HEK293 (cell line): Measurements from ENCODE around the gene RAP2A.

Experiments used
- CTCF ChIA-PET: fragments of 350-600 bp; formaldehyde crosslinking; extraction: SDS; loops from one replicate; lab custom pipeline; 2021; ENCODE audit warnings: antibody characterized with exemption; lab: Yijun Ruan, JAX
- POLR2A ChIA-PET: fragments of 300-600 bp; formaldehyde crosslinking; extraction: SDS; loops from one replicate; lab custom pipeline; 2020; ENCODE audit warnings: antibody characterized with exemption, inconsistent platforms; lab: Yijun Ruan, JAX
- H3K27ac ChIP-seq: fragments of 200-500 bp; sonication (Bioruptor generic); 2 replicates; pipeline ENCODE4 v1.5.1; 2014; ENCODE audit warnings: low read depth, low read length, control low read depth, inconsistent platforms; ENCODE audit errors: extremely low read depth
- H3K36me3 ChIP-seq, 2 experiments: fragments of 200-500 bp in 1 of 2; sonication (Bioruptor generic) in 1 of 2; 1 replicate in 1 of 2; 2 replicates in 1 of 2; pipeline ENCODE4 v1.5.1; 2014 to 2017; ENCODE audit warnings: inconsistent platforms in 2 of 2, low read length in 2 of 2; ENCODE audit not compliant: control insufficient read depth in 2 of 2, insufficient read depth in 1 of 2
- H3K4me1 ChIP-seq: fragments of 200-500 bp; sonication (Bioruptor generic); 2 replicates; pipeline ENCODE4 v1.5.1; 2014; ENCODE audit warnings: mild to moderate bottlenecking, low read length, inconsistent platforms; ENCODE audit not compliant: control insufficient read depth, insufficient read depth
- H3K4me3 ChIP-seq: 2 replicates; pipeline ENCODE4 v1.5.1; 2011; ENCODE audit warnings: low read depth, mild to moderate bottlenecking, control low read depth, low read length, moderate library complexity
- H3K9me3 ChIP-seq: fragments of 200-500 bp; sonication (Bioruptor generic); 2 replicates; pipeline ENCODE4 v1.5.1; 2014; ENCODE audit warnings: low read depth, low read length, inconsistent platforms; ENCODE audit not compliant: control insufficient read depth, insufficient read depth
- KLF9 ChIP-seq: fragments of 450-650 bp; formaldehyde crosslinking; IDR thresholded peaks from 2 replicates; pipeline ENCODE4 v1.5.1; 2016; ENCODE audit warnings: missing biosample characterization, missing genetic modification characterization, low read depth
- PRDM10 ChIP-seq: fragments of 450-650 bp; formaldehyde crosslinking; IDR thresholded peaks from 2 replicates; pipeline ENCODE4 v1.5.1; 2016; ENCODE audit warnings: missing biosample characterization, missing genetic modification characterization
- SALL2 ChIP-seq: fragments of 450-650 bp; formaldehyde crosslinking; IDR thresholded peaks from 2 replicates; pipeline ENCODE4 v1.5.0; 2017; ENCODE audit warnings: missing biosample characterization, mild to moderate bottlenecking, missing genetic modification characterization, borderline replicate concordance
- SCRT2 ChIP-seq: fragments of 450-650 bp; formaldehyde crosslinking; IDR thresholded peaks from 2 replicates; pipeline ENCODE4 v1.5.1; 2016; ENCODE audit warnings: missing biosample characterization, missing genetic modification characterization
- ZBTB1 ChIP-seq: fragments of 450-650 bp; formaldehyde crosslinking; IDR thresholded peaks from 2 replicates; pipeline ENCODE4 v1.5.1; 2016; ENCODE audit warnings: missing biosample characterization, missing genetic modification characterization
- ZEB2 ChIP-seq: fragments of 450-650 bp; formaldehyde crosslinking; IDR thresholded peaks from 2 replicates; pipeline ENCODE4 v1.5.1; 2016; ENCODE audit warnings: missing biosample characterization, missing genetic modification characterization
- ZFHX2 ChIP-seq: fragments of 450-650 bp; formaldehyde crosslinking; conservative IDR thresholded peaks from 2 replicates; pipeline ENCODE4 v1.5.1; 2016; ENCODE audit warnings: missing biosample characterization, missing genetic modification characterization
- ZFP69B ChIP-seq: fragments of 450-650 bp; formaldehyde crosslinking; IDR thresholded peaks from 2 replicates; pipeline ENCODE4 v1.5.1; 2016; ENCODE audit warnings: missing biosample characterization, missing genetic modification characterization
- ZIC2 ChIP-seq: fragments of 450-650 bp; formaldehyde crosslinking; IDR thresholded peaks from 2 replicates; pipeline ENCODE4 v1.5.1; 2016; ENCODE audit warnings: missing biosample characterization, missing genetic modification characterization
- ZNF146 ChIP-seq: fragments of 450-650 bp; formaldehyde crosslinking; IDR thresholded peaks from 2 replicates; pipeline ENCODE4 v1.5.1; 2016; ENCODE audit warnings: missing biosample characterization, missing genetic modification characterization
- ZNF174 ChIP-seq: fragments of 450-650 bp; formaldehyde crosslinking; IDR thresholded peaks from 2 replicates; pipeline ENCODE4 v1.5.0; 2017; ENCODE audit warnings: missing biosample characterization, mild to moderate bottlenecking, missing genetic modification characterization
- ZNF324 ChIP-seq: fragments of 450-650 bp; formaldehyde crosslinking; IDR thresholded peaks from 2 replicates; pipeline ENCODE4 v1.5.1; 2016; ENCODE audit warnings: missing biosample characterization, missing genetic modification characterization
- ZNF473 ChIP-seq: fragments of 450-650 bp; formaldehyde crosslinking; IDR thresholded peaks from 2 replicates; pipeline ENCODE4 v1.5.1; 2017; ENCODE audit warnings: missing biosample characterization, missing genetic modification characterization
- ZNF48 ChIP-seq: fragments of 450-650 bp; formaldehyde crosslinking; IDR thresholded peaks from 2 replicates; pipeline ENCODE4 v1.5.1; 2016; ENCODE audit warnings: missing biosample characterization, missing genetic modification characterization
- ZNF510 ChIP-seq: fragments of 450-650 bp; formaldehyde crosslinking; IDR thresholded peaks from 2 replicates; pipeline ENCODE4 v1.5.1; 2018; ENCODE audit warnings: mild to moderate bottlenecking, missing genetic modification characterization, missing biosample characterization; ENCODE audit not compliant: insufficient replicate concordance
- ZNF555 ChIP-seq: fragments of 450-650 bp; formaldehyde crosslinking; conservative IDR thresholded peaks from 2 replicates; pipeline ENCODE4 v1.5.1; 2017; ENCODE audit warnings: missing biosample characterization, mild to moderate bottlenecking, missing genetic modification characterization, inconsistent platforms
- ZNF561 ChIP-seq: fragments of 450-650 bp; IDR thresholded peaks from 2 replicates; pipeline ENCODE4 v1.5.1; 2018; ENCODE audit warnings: missing biosample characterization, missing genetic modification characterization, borderline replicate concordance
- ZNF571 ChIP-seq: fragments of 450-650 bp; formaldehyde crosslinking; IDR thresholded peaks from 2 replicates; pipeline ENCODE4 v1.5.0; 2017; ENCODE audit warnings: missing biosample characterization, missing genetic modification characterization
- ZNF654 ChIP-seq: fragments of 450-650 bp; formaldehyde crosslinking; IDR thresholded peaks from 2 replicates; pipeline ENCODE4 v1.5.1; 2016; ENCODE audit warnings: low read depth, missing biosample characterization, missing genetic modification characterization
- ZNF776 ChIP-seq: fragments of 450-650 bp; formaldehyde crosslinking; IDR thresholded peaks from 2 replicates; pipeline ENCODE4 v1.5.0; 2017; ENCODE audit warnings: missing biosample characterization, missing genetic modification characterization, borderline replicate concordance
- ZSCAN16 ChIP-seq: fragments of 450-650 bp; formaldehyde crosslinking; IDR thresholded peaks from 2 replicates; pipeline ENCODE4 v1.5.1; 2016; ENCODE audit warnings: missing biosample characterization, missing genetic modification characterization
- ZSCAN30 ChIP-seq: fragments of 450-650 bp; IDR thresholded peaks from 2 replicates; pipeline ENCODE4 v1.5.1; 2018; ENCODE audit warnings: missing biosample characterization, mild to moderate bottlenecking, missing genetic modification characterization, moderate library complexity
- ZXDB ChIP-seq: fragments of 450-650 bp; formaldehyde crosslinking; IDR thresholded peaks from 2 replicates; pipeline ENCODE4 v1.5.1; 2016; ENCODE audit warnings: missing biosample characterization, missing genetic modification characterization
- TF ChIP-seq, protein P1 (sequence below): fragments of 450-650 bp; formaldehyde crosslinking; IDR thresholded peaks from 2 replicates; pipeline ENCODE4 v1.5.1; 2016; ENCODE audit warnings: missing biosample characterization, missing genetic modification characterization, borderline replicate concordance

RAP2A gene

GRCh38 chr13:97385854-97386253 lies 48.1 kb upstream of the RAP2A start:
- H3K27ac ChIP-seq, result no peak overlapping the region

DNA sequence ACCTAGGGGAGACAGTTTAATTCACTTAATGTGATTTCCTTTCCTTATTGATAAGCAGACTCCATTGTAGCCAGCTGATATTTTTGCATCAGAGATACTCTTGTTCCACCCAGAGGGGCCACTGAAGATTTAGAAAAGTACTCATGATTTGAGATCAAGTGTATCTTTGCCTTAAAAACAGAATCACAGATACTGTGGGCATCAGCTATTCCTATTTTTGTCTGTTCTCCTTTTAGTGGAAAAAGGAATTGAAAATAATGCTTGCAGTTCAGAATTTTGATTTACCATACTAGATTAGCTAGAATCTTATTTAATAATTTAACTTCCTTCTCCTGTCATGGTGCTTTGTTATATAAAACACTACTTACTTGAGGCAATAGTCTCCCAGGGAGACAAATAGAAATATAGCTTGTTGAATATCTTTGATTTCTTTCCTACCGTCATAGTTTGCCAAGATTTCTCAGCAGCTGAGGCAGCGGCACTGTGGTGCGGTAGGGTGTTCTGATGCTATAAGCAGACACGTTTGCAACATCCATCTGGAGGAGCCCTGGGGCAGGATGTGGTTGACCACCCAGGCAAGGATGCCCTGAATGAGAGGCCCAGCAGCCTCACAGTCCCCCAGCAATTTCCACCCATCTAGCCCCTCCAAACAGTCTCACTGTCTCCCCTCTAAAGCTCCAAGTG lies 47.0 kb upstream of the RAP2A start:
- H3K4me1 ChIP-seq, result no peaks in the 10 kb centered on the region
- ChIA-PET CTCF (interaction anchor here (0.9 kb wide), 1 partner anchor 17 kb away, joined by 3 read pairs; no protein-coding TSS in a partner anchor), POLR2A (no interaction called here)
- no peak overlapping the region for H3K27ac ChIP-seq
- H3K36me3 ChIP-seq, result no peaks in the 10 kb centered on the region
- TF ChIP-seq ZNF324 (no peak), ZNF174 (tag by site-specific recombination) (no peak), ZSCAN16 (tag by site-specific recombination) (no peak), ZNF48 (no peak), ZFP69B (no peak)
- TF ChIP-seq, protein P1, sequence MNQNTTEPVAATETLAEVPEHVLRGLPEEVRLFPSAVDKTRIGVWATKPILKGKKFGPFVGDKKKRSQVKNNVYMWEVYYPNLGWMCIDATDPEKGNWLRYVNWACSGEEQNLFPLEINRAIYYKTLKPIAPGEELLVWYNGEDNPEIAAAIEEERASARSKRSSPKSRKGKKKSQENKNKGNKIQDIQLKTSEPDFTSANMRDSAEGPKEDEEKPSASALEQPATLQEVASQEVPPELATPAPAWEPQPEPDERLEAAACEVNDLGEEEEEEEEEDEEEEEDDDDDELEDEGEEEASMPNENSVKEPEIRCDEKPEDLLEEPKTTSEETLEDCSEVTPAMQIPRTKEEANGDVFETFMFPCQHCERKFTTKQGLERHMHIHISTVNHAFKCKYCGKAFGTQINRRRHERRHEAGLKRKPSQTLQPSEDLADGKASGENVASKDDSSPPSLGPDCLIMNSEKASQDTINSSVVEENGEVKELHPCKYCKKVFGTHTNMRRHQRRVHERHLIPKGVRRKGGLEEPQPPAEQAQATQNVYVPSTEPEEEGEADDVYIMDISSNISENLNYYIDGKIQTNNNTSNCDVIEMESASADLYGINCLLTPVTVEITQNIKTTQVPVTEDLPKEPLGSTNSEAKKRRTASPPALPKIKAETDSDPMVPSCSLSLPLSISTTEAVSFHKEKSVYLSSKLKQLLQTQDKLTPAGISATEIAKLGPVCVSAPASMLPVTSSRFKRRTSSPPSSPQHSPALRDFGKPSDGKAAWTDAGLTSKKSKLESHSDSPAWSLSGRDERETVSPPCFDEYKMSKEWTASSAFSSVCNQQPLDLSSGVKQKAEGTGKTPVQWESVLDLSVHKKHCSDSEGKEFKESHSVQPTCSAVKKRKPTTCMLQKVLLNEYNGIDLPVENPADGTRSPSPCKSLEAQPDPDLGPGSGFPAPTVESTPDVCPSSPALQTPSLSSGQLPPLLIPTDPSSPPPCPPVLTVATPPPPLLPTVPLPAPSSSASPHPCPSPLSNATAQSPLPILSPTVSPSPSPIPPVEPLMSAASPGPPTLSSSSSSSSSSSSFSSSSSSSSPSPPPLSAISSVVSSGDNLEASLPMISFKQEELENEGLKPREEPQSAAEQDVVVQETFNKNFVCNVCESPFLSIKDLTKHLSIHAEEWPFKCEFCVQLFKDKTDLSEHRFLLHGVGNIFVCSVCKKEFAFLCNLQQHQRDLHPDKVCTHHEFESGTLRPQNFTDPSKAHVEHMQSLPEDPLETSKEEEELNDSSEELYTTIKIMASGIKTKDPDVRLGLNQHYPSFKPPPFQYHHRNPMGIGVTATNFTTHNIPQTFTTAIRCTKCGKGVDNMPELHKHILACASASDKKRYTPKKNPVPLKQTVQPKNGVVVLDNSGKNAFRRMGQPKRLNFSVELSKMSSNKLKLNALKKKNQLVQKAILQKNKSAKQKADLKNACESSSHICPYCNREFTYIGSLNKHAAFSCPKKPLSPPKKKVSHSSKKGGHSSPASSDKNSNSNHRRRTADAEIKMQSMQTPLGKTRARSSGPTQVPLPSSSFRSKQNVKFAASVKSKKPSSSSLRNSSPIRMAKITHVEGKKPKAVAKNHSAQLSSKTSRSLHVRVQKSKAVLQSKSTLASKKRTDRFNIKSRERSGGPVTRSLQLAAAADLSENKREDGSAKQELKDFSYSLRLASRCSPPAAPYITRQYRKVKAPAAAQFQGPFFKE, result no peak
- H3K4me3 ChIP-seq, result no peak overlapping the region
- H3K9me3 ChIP-seq, result no peaks in the 10 kb centered on the region

More at GRCh38 chr13:97385854-97386253, 48.1 kb upstream of the RAP2A start:
- POLR2A ChIA-PET, result no interaction called here
- no peaks in the 10 kb centered on the region for H3K9me3 ChIP-seq
- no peak for TF ChIP-seq ZXDB (tag by site-specific recombination)
- no peak for TF ChIP-seq ZNF555
- no peak for TF ChIP-seq ZSCAN30
- TF ChIP-seq ZNF473 (tag by site-specific recombination), result no peak
- no peak for TF ChIP-seq ZFHX2 (tag by site-specific recombination)
- no peak for TF ChIP-seq ZNF510 (tag by site-specific recombination)
- TF ChIP-seq ZNF654 (tag by site-specific recombination), result no peak
- H3K4me3 ChIP-seq, result no peak overlapping the region
- H3K4me1 ChIP-seq, result no peaks in the 10 kb centered on the region
- CTCF ChIA-PET, result no interaction called here
- no peaks in the 10 kb centered on the region for H3K36me3 ChIP-seq

GRCh38 chr13:97387485-97387839 lies 46.5 kb upstream of the RAP2A start:
- Histone ChIP-seq H3K27ac (no peak overlapping the region), H3K9me3 (no peaks in the 10 kb centered on the region), H3K4me3 (no peak overlapping the region), H3K36me3 (no peaks in the 10 kb centered on the region), H3K4me1 (no peaks in the 10 kb centered on the region)
- CTCF ChIA-PET, result interaction anchor here (0.9 kb wide), 1 partner anchor 17 kb away, joined by 3 read pairs; no protein-coding TSS in a partner anchor
- POLR2A ChIA-PET, result no interaction called here
- TF ChIP-seq SALL2 (tag by site-specific recombination) (no peak), ZSCAN30 (no peak), ZBTB1 (no peak), ZNF146 (tag by site-specific recombination) (no peak), ZNF561 (tag by site-specific recombination) (no peak), ZEB2 (tag by site-specific recombination) (no peak), SCRT2 (tag by site-specific recombination) (no peak), ZNF654 (tag by site-specific recombination) (no peak), KLF9 (no peak), ZIC2 (tag by site-specific recombination) (no peak), ZNF776 (tag by site-specific recombination) (no peak), PRDM10 (tag by site-specific recombination) (no peak), ZNF571 (tag by site-specific recombination) (no peak)
